Fibroblast of upper back skin (primary cell): ENCODE data around the gene SIAH2.
A peak's percentile ranks its signal among the peaks of the same experiment; 100 is the strongest.

Experiments used
- DNase-seq: peaks from one replicate; pipeline ENCODE4 v3.0.0-alpha.2; 2013

SIAH2 gene

GRCh38 chr3:150729682-150730360, 33.1 kb downstream of the SIAH2 start:
- no peak for DNase-seq

GRCh38 chr3:150727653-150728502, 35.1 kb downstream of the SIAH2 start:
- no peak for DNase-seq

- no peak for DNase-seq
These were observed 37.4 kb downstream of the SIAH2 start for GRCh38 chr3:150725548-150725947.

- no peak for DNase-seq
These were observed 39.0 kb downstream of the SIAH2 start for GRCh38 chr3:150723946-150724345.

- no peak for DNase-seq
These were observed 40.7 kb downstream of the SIAH2 start for GRCh38 chr3:150722267-150722666.

GRCh38 chr3:150721285-150722130, 41.5 kb downstream of the SIAH2 start:
- peak; percentile 68 for DNase-seq

- no peak for DNase-seq
These were observed 42.5 kb downstream of the SIAH2 start for GRCh38 chr3:150720444-150720843.

- DNase-seq: no peak
These were observed 52.9 kb downstream of the SIAH2 start for GRCh38 chr3:150710097-150710496.

GRCh38 chr3:150703756-150704344, 59.1 kb downstream of the SIAH2 start, which contains the start of gene ERICH6:
TSS of gene ERICH6 (minus strand) at chr3:150703920. CDS start at chr3:150703898, 22 bp downstream.
- peak; percentile 90 for DNase-seq

- no peak for DNase-seq
These were observed 59.6 kb downstream of the SIAH2 start for GRCh38 chr3:150703299-150703755.

- peak; percentile 29 for DNase-seq
These were observed 63.8 kb downstream of the SIAH2 start for GRCh38 chr3:150699068-150699639.

- peak; percentile 24 for DNase-seq
These were observed 65.3 kb downstream of the SIAH2 start for GRCh38 chr3:150697646-150698045.

GRCh38 chr3:150691414-150692040, 71.4 kb downstream of the SIAH2 start:
- no peak for DNase-seq
